Hematopoietic multipotent progenitor cell (in vitro differentiated cells): Measurements from ENCODE around the gene AFDN. TPM values are rescaled to one million over a fixed set of nuclear protein-coding genes. Genes with fewer than 3 reads are reported as not detected.

Source experiments
- DNase-seq, 3 donors: peaks; one replicate each; pipeline ENCODE4 v3.0.0-alpha.2; 2011 to 2015; ENCODE audit warnings: low read depth in 2 of 3, low spot score in 2 of 3
- total RNA-seq: library from RNA; depleted of rRNA; stranded (reverse); fragments of >200 nt; gene quantifications from one replicate; pipeline ENCODE4 v1.2.3, GENCODE V29; 2012

The AFDN gene
- total RNA-seq, 1 donor, result 3.2 TPM

GRCh38 chr6:167910652-167911051, 83.9 kb downstream of the AFDN start:
- no peak for DNase-seq

DNA sequence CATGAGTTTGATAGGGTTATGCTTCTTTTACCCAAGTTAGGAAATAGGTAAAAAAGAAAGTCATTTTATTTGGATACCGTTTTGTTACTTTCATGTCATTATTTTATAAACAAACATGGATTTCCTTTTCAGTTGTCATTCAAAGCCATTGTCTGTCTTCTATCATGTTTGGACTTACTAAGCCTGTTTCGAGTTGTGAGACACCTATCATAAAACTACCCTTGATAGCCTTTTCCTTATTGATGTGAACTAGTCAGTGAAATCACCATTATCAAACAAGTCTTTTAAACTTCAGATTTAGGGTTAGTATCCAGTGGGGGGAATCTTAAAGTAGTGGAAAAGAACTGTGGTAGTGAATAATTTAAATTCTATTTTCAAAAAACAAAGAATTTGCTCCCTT, 85.8 kb downstream of the AFDN start:
- no peak for DNase-seq

DNA sequence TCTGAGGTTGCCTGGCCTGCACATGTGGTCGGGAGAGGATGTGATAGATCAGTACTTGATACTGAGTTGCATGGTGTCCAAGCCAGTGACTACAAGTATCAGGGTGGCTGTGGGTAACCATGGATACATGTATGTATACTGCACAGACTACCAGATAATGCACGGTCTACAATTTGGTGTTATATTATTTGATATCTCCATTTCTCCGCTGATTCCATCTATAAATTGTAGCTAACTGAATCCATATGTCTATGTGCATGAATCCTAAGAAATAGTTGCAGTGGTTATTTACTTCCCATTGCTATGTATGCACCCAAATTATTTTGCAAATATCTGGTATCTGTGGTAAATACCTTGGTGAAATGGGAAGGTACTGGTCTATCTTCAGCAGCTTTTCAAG, 87.0 kb downstream of the AFDN start:
- DNase-seq, result no peak

DNA sequence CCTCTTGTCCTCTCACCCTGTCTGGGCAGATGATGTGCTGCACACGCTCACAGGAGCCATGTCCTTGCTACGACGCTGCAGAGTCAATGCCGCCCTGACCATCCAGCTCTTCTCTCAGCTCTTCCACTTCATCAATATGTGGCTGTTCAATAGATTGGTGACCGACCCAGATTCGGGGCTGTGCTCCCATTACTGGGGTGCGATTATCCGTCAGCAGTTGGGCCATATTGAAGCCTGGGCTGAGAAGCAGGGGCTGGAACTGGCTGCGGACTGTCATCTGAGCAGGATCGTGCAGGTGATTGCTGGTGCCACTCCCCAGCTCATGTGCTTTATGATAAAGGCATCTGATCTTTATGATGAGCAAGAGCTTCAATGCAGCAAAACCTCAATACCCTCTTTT, 88.4 kb downstream of the AFDN start:
- DNase-seq, result no peak

GRCh38 chr6:167917551-167918154, 90.9 kb downstream of the AFDN start:
- no peak for DNase-seq

DNA sequence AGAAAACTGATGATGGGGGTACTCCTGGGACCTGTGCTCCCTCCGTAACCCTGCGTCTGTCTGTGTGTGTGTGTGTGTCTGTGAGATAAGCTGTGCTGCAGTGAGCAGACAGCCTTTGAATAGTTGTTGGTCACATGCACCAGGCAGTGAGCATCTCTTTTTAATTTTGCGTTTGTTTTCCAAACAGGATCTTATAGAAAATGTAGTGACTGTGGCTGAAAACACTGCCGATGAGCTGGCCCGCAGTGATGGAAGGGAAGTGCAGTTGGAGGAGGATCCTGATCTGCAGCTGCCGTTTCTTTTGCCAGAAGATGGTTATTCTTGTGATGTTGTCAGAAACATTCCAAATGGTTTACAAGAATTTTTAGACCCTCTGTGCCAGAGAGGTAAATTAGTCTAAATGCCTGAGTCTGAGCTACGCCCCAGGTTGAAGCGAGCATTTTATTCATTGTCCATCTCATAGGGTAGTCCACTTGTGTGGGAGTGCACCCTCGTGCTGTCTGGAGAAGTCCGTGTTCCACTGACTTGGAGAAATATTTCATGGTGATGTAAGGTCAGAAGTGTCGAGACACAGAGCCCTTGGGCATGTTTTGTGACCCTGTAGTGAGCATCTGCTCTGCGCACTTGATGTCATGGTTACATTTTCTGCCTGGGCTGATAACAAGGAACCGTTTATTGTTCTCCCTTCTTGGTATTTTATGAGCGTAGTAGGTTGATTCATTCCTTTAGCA, 92.0 kb downstream of the AFDN start:
- no peak for DNase-seq

- no peak for DNase-seq
Observed at GRCh38 chr6:167919349-167919748, 92.6 kb downstream of the AFDN start.

- DNase-seq, result no peak
Observed at GRCh38 chr6:167920165-167920564, 93.5 kb downstream of the AFDN start.

GRCh38 chr6:167921831-167922230, 95.1 kb downstream of the AFDN start:
- no peak for DNase-seq

DNA sequence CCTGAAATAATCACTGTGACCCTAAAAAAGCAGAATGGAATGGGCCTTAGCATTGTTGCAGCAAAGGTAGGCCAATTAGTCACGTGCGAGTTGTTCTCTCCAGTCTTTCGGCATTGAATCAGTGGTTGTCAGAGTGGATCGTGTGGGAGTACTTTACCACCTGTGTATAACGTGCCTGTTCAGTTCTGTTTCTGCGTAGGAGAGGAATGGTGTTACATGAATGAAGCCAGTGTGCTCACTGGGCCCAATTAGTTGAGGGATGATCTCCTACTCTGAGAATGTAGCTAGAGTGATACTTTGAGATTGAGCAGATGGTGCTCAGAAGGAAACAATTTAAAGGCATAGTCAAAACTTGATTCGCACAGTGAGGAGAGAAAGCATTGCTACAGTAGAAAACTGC, 98.3 kb downstream of the AFDN start:
- no peak for DNase-seq

GRCh38 chr6:167927246-167927645, 100.5 kb downstream of the AFDN start:
- no peak for DNase-seq

DNA sequence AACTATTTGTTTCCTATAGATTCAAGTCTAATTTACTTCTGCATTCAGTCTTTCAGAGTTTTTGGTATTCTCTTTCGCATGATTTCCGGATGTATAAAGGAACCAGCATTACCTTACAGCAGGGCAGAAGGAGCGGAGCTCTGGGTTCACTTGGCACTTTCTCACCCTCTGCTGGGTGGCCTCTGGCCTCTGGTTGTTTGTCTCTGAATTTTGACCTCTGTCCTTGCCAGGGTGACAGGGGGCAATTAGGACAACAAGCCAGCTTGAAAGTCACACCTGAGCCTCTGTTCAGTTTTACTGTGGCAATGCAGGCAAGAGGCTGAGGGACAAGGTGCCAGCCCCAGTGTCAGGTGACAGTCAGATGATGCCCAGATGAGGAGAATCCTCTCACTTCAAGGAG, 101.4 kb downstream of the AFDN start:
- DNase-seq, result no peak

DNA sequence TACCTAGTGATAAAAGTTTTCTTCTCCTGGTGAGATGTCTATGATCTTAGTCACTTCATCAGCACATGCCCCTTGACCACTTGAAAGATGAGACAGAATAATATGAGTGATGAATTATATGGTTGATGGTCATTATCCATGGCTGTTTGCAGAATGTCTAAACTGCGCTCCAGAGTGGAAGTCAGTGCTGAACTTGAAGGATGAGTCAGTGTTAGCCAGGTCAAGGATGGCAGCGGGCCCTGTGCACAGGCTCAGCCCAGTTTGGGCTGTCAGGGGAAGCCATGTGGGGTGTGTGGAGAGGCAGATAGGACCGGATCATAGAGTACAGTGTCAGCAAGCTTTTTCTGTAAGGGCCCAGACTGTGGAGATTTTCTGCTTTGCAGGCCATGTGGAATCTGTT, 103.6 kb downstream of the AFDN start:
- DNase-seq, result no peak

- DNase-seq, result no peak
Observed at GRCh38 chr6:167932468-167933276, 106.0 kb downstream of the AFDN start.

- no peak for DNase-seq
Observed at GRCh38 chr6:167933290-167933689, 106.6 kb downstream of the AFDN start.

DNA sequence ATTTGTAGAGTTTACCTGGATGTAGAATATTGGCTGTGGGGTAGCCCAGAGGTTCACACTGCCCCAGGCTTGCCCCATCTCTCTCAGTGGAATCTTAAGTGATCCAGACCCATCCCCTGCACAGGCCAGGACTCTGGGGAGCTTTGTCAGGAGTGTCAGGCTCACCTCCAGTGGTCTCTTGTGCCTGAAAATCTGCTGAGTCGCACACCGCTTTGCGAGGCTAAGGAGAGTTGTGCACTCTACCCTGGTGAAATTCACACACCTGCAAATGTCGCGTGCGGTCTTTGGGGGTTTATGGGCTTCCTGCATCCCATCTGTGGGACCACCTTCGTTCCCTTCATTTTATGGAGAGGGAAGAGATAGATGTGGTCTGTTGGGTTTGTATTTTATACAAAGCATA, 107.1 kb downstream of the AFDN start:
- DNase-seq, result no peak

GRCh38 chr6:167934426-167934864, 107.7 kb downstream of the AFDN start:
- no peak for DNase-seq

GRCh38 chr6:167936051-167936450, 109.3 kb downstream of the AFDN start:
- DNase-seq, result no peak

DNA sequence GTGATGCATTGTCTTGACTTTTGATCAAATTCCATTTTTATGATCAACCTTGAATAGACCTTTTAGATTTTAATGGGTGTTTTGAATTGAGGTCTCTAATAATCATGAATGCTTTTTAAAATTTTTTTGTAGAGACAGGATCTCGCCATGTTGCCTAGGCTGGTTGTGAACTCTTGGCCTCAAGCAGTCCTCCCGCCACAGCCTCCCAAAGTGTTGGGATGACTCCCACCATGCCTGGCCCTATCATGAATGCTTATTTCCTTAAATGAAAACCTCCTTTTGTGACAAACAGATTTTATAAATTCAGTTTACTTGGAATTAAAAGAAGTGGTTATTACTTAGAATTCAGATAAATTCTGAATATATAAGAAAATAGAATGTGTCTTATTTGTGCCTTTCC, 110.6 kb downstream of the AFDN start:
- DNase-seq, result no peak

GRCh38 chr6:167937948-167938911, 111.5 kb downstream of the AFDN start:
- DNase-seq, result peak in 2 of 3 donors; percentile 36 to 65

DNA sequence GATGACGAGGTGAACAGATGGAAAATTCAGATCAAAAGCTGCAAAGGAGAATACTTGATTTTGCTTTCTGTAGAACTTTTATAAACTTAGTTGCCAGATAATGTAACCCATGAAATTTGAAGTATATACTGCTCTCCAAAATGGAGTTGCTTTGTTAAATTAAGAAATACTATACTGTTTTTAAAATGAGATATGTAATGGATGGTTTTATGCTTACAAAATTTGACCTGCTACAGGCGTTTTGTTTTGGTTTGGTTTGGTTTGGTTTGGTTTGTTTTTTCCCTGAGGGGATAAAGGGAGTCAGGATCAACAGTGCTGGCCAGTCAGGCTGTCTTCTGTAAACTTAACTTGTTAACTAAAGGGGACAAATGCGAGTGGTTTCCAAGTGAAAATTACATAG, 115.1 kb downstream of the AFDN start:
- DNase-seq, result no peak
